Keratinocyte (primary cell): ENCODE results near the gene FIBIN. TPM values are rescaled to one million over a fixed set of nuclear protein-coding genes. Genes with fewer than 3 reads are reported as not detected.

ENCODE experiments used
- DNase-seq: peaks from one replicate; pipeline ENCODE4 v3.0.0-alpha.2; 2011; ENCODE audit warnings: low read depth, missing footprints, low spot score
- FAIRE-seq: peaks from 2 replicates; lab custom pipeline; 2011; peaks lifted over from hg19 to GRCh38; lab: Jason Lieb, UNC
- H2AFZ ChIP-seq: 2 replicates; pipeline ENCODE4 v1.6.0; 2012; ENCODE audit warnings: low read length, control low read depth, inconsistent platforms; ENCODE audit not compliant: control insufficient read depth
- H3K27ac ChIP-seq: 2 replicates; pipeline ENCODE4 v1.5.1; 2011; ENCODE audit warnings: low read length; ENCODE audit not compliant: control insufficient read depth, insufficient read depth
- H3K27me3 ChIP-seq: 3 replicates; pipeline ENCODE4 v1.6.0; 2011; ENCODE audit warnings: low read length; ENCODE audit not compliant: control insufficient read depth, insufficient read depth; ENCODE audit errors: extremely low read depth
- H3K36me3 ChIP-seq, 2 experiments: 2 replicates in 1 of 2; 3 replicates in 1 of 2; pipeline ENCODE4 v1.5.1; 2011; ENCODE audit warnings: low read length in 2 of 2, mild to moderate bottlenecking in 1 of 2; ENCODE audit not compliant: control insufficient read depth in 2 of 2, insufficient read depth in 2 of 2; ENCODE audit errors: extremely low read depth in 1 of 2
- H3K4me1 ChIP-seq: 3 replicates; pipeline ENCODE4 v1.5.1; 2011; ENCODE audit warnings: low read length; ENCODE audit not compliant: control insufficient read depth, insufficient read depth; ENCODE audit errors: extremely low read depth
- H3K4me2 ChIP-seq: 3 replicates; pipeline ENCODE4 v1.6.0; 2011; ENCODE audit warnings: low read depth, low read length; ENCODE audit not compliant: control insufficient read depth, insufficient read depth; ENCODE audit errors: extremely low read depth
- H3K4me3 ChIP-seq, 3 experiments: fragments of 200-600 bp in 1 of 3; sonication (generic) in 1 of 3; 2 replicates in 2 of 3; 3 replicates in 1 of 3; pipeline ENCODE4 v1.5.1; 2011 to 2016; ENCODE audit warnings: low read length in 3 of 3, mild to moderate bottlenecking in 3 of 3, control low read depth in 2 of 3, inconsistent platforms in 1 of 3, low read depth in 1 of 3, mixed read lengths in 1 of 3, mixed run types in 1 of 3, moderate library complexity in 1 of 3; ENCODE audit not compliant: control insufficient read depth in 2 of 3, insufficient read depth in 2 of 3; ENCODE audit errors: extremely low read depth in 1 of 3
- H3K79me2 ChIP-seq: 2 replicates; pipeline ENCODE4 v1.6.0; 2012; ENCODE audit warnings: low read length; ENCODE audit not compliant: control insufficient read depth, insufficient read depth
- H3K9ac ChIP-seq: 3 replicates; pipeline ENCODE4 v1.6.0; 2011; ENCODE audit warnings: low read length; ENCODE audit not compliant: control insufficient read depth, insufficient read depth; ENCODE audit errors: extremely low read depth
- H3K9me1 ChIP-seq: 3 replicates; pipeline ENCODE4 v1.6.0; 2011; ENCODE audit warnings: low read length; ENCODE audit not compliant: control insufficient read depth, insufficient read depth; ENCODE audit errors: extremely low read depth
- H3K9me3 ChIP-seq: 2 replicates; pipeline ENCODE4 v1.5.1; 2012; ENCODE audit warnings: low read depth, low read length; ENCODE audit not compliant: control insufficient read depth
- H4K20me1 ChIP-seq: 3 replicates; pipeline ENCODE4 v1.6.0; 2011; ENCODE audit warnings: low read length; ENCODE audit not compliant: control insufficient read depth, insufficient read depth; ENCODE audit errors: extremely low read depth
- CTCF ChIP-seq, 3 experiments: IDR thresholded peaks in 1 of 3; conservative IDR thresholded peaks in 1 of 3; optimal IDR thresholded peaks in 1 of 3; 2 replicates in 2 of 3; 3 replicates in 1 of 3; pipeline versions ENCODE3 to v1.5.1; 2011; ENCODE audit warnings: low read length in 3 of 3, mild to moderate bottlenecking in 3 of 3, moderate library complexity in 2 of 3, control low read depth in 1 of 3, inconsistent platforms in 1 of 3; ENCODE audit not compliant: insufficient read depth in 2 of 3; ENCODE audit errors: extremely low read depth in 1 of 3
- EZH2 ChIP-seq: IDR thresholded peaks from one replicate; pipeline ENCODE4 v1.6.1; 2012; ENCODE audit warnings: inconsistent platforms, mild to moderate bottlenecking, low read length, moderate library complexity
- dilution Hi-C: fragments of 300-500 bp; cut with MboI; formaldehyde crosslinking; loops from one replicate; pipeline ENCODE4 v1.7.0; 2020; ENCODE audit warnings: low sequenced_read_pairs; ENCODE audit not compliant: extremely low pct_ligation_motif_present
- polyA plus RNA-seq, 5 experiments: library from polyadenylated mRNA; depleted of rRNA in 3 of 5; stranded (reverse) in 3 of 5; stranded (forward) in 1 of 5; unstranded in 1 of 5; fragments of >200 nt; gene quantifications; 1 replicate in 1 of 5; 2 replicates in 3 of 5; 3 replicates in 1 of 5; pipeline versions ENCODE4 v1.2.1 to v1.2.3, GENCODE V29; 2011 to 2012; ENCODE audit warnings: missing spikeins in 2 of 5, low read depth in 1 of 5, low replicate concordance in 1 of 5

Gene FIBIN
- polyA plus RNA-seq, 1 donor (not counting 4 experiments of a cell fraction or from before 2014, with no cell fraction given), result 0.30 TPM

- no peaks in the 10 kb centered on the region for H3K27me3 ChIP-seq
- H3K79me2 ChIP-seq, result no peaks in the 10 kb centered on the region
- dilution Hi-C loops, result no loop called here
- no peak overlapping the region for H2AFZ ChIP-seq
- no peaks in the 10 kb centered on the region for H3K36me3 ChIP-seq
- no peak overlapping the region for H3K4me2 ChIP-seq
- DNase-seq (no peak), FAIRE-seq (no peak)
- no peak overlapping the region for H3K27ac ChIP-seq
- no peaks in the 10 kb centered on the region for H4K20me1 ChIP-seq
- H3K9me1 ChIP-seq, result no peaks in the 10 kb centered on the region
- no peaks in the 10 kb centered on the region for H3K9me3 ChIP-seq
- TF ChIP-seq EZH2 (no peak), CTCF (optimal IDR thresholded peaks at IDR 0.05 in 1 of 3, IDR thresholded peaks at IDR 0.05 in 1 of 3, conservative IDR thresholded peaks at IDR 0.05 in 1 of 3; ENCODE audit: extremely low read depth in 1 of 3, insufficient read depth in 2 of 3, low read length in 3 of 3) (no peak)
- no peak overlapping the region for H3K4me3 ChIP-seq
- no peak overlapping the region for H3K9ac ChIP-seq
- no peaks in the 10 kb centered on the region for H3K4me1 ChIP-seq
Measured at GRCh38 chr11:27022659-27023251, 28.8 kb downstream of the FIBIN start.

DNA sequence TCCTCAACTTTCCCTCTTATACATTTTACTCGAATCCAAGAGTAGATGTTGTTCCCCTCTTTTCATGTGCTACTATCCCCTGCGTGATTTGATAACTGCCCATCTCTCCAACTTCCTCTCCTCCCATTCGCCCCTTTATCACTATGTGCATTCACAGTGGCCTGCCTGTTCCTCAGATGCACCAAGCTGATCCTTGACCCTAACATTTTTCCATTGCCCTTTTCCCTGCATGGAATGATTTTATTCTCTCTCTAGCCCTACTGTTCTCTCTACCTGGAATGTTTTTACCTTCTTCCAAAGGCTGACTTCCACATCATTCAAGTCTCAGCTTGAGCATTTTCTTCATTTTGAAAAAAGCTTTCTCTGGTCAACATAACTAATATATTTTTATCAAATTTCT is 31.0 kb downstream of the FIBIN start:
- H3K27me3 ChIP-seq, result no peaks in the 10 kb centered on the region
- TF ChIP-seq EZH2, result no peak
- TF ChIP-seq CTCF (optimal IDR thresholded peaks at IDR 0.05 in 1 of 3, IDR thresholded peaks at IDR 0.05 in 1 of 3, conservative IDR thresholded peaks at IDR 0.05 in 1 of 3; ENCODE audit: extremely low read depth in 1 of 3, insufficient read depth in 2 of 3, low read length in 3 of 3), result no peak
- no peak overlapping the region for H3K4me2 ChIP-seq
- H3K9ac ChIP-seq, result no peak overlapping the region
- FAIRE-seq (no peak), DNase-seq (no peak)
- no peaks in the 10 kb centered on the region for H3K9me1 ChIP-seq
- H2AFZ ChIP-seq, result no peak overlapping the region
- H3K4me3 ChIP-seq, result no peak overlapping the region
- no peak overlapping the region for H3K27ac ChIP-seq
- H3K9me3 ChIP-seq, result no peaks in the 10 kb centered on the region
- no peaks in the 10 kb centered on the region for H4K20me1 ChIP-seq
- dilution Hi-C loops, result no loop called here
- H3K4me1 ChIP-seq, result no peaks in the 10 kb centered on the region
- H3K79me2 ChIP-seq, result no peaks in the 10 kb centered on the region
- H3K36me3 ChIP-seq, result no peaks in the 10 kb centered on the region
